CD14-positive monocyte (primary cell): ENCODE data around the gene DLL3. TPM values are rescaled to one million over a fixed set of nuclear protein-coding genes. Genes with fewer than 3 reads are reported as not detected.
A peak's percentile ranks its signal among the peaks of the same experiment; 100 is the strongest.
"Not testable (repeated sequence)": the region's sequence is repeated elsewhere in the genome, so short reads cannot be mapped to it uniquely, and the experiment has no call there.

Experiments
- DNase-seq, 3 donors: peaks; one replicate each; pipeline ENCODE4 v3.0.0-alpha.2; 2011 to 2022
- H2AFZ ChIP-seq: 2 replicates; pipeline ENCODE4 v1.6.0; 2012; ENCODE audit warnings: mild to moderate bottlenecking, low read depth, low read length, inconsistent platforms; ENCODE audit not compliant: insufficient read depth, poor library complexity, severe bottlenecking
- H3K27ac ChIP-seq, 2 donors: 1 replicate in 1 of 2; 2 replicates in 1 of 2; pipeline ENCODE4 v1.5.1; 2012 to 2013; ENCODE audit warnings: low read length in 2 of 2, control low read depth in 1 of 2, inconsistent platforms in 1 of 2, low read depth in 1 of 2, mild to moderate bottlenecking in 1 of 2
- H3K27me3 ChIP-seq, 2 donors: one replicate each; pipeline versions ENCODE4 v1.6.0 to v1.6.1; 2011 to 2013; ENCODE audit warnings: low read length in 2 of 2; ENCODE audit not compliant: control insufficient read depth in 2 of 2, insufficient read depth in 2 of 2
- H3K36me3 ChIP-seq, 2 donors: replicated peaks in 1 of 2; 1 replicate in 1 of 2; 2 replicates in 1 of 2; pipeline versions ENCODE4 v1.5.1 to v1.6.1; 2012 to 2013; ENCODE audit warnings: low read length in 2 of 2, control low read depth in 1 of 2, inconsistent platforms in 1 of 2, mild to moderate bottlenecking in 1 of 2; ENCODE audit not compliant: insufficient read depth in 2 of 2, control insufficient read depth in 1 of 2
- H3K4me1 ChIP-seq, 2 donors: 1 replicate in 1 of 2; 2 replicates in 1 of 2; pipeline versions ENCODE4 v1.5.1 to v1.6.1; 2012 to 2013; ENCODE audit warnings: low read length in 2 of 2, control low read depth in 1 of 2, inconsistent platforms in 1 of 2, mild to moderate bottlenecking in 1 of 2, moderate library complexity in 1 of 2; ENCODE audit not compliant: insufficient read depth in 2 of 2, control insufficient read depth in 1 of 2
- H3K4me2 ChIP-seq: replicated peaks from 2 replicates; pipeline ENCODE3; 2012; ENCODE audit warnings: low read length, moderate library complexity, mild to moderate bottlenecking; ENCODE audit not compliant: poor library complexity, severe bottlenecking; ENCODE audit errors: extremely low read depth
- H3K4me3 ChIP-seq, 3 experiments: fragments of 200-600 bp in 1 of 3; sonication (generic) in 1 of 3; replicated peaks in 1 of 3; 1 replicate in 2 of 3; 2 replicates in 1 of 3; pipeline ENCODE4 v1.5.1; 2011 to 2013; ENCODE audit warnings: low read length in 3 of 3, mild to moderate bottlenecking in 3 of 3, control low read depth in 2 of 3, low read depth in 2 of 3, inconsistent platforms in 1 of 3, moderate library complexity in 1 of 3
- H3K79me2 ChIP-seq: 2 replicates; pipeline ENCODE4 v1.6.0; 2012; ENCODE audit warnings: mild to moderate bottlenecking, control low read depth, inconsistent platforms, low read length, moderate library complexity; ENCODE audit not compliant: insufficient read depth
- H3K9ac ChIP-seq: 2 replicates; pipeline ENCODE4 v1.6.0; 2017; ENCODE audit warnings: low read length, mild to moderate bottlenecking; ENCODE audit not compliant: insufficient read depth, poor library complexity, severe bottlenecking
- H3K9me3 ChIP-seq, 2 donors: replicated peaks in 1 of 2; 1 replicate in 1 of 2; 2 replicates in 1 of 2; pipeline versions ENCODE4 v1.5.1 to v1.6.1; 2012 to 2013; ENCODE audit warnings: low read length in 2 of 2, control low read depth in 1 of 2; ENCODE audit not compliant: control insufficient read depth in 1 of 2, insufficient read depth in 1 of 2
- H4K20me1 ChIP-seq: 2 replicates; pipeline ENCODE4 v1.6.0; 2012; ENCODE audit warnings: mild to moderate bottlenecking, low read length, control low read depth, moderate library complexity; ENCODE audit not compliant: insufficient read depth
- H3K27ac Mint-ChIP-seq, 7 donors: one replicate each; pipeline ENCODE4 v1.8.0; 2020; ENCODE audit warnings: mild to moderate bottlenecking in 7 of 7, mixed read lengths in 7 of 7, moderate library complexity in 6 of 7, inconsistent platforms in 2 of 7
- H3K27me3 Mint-ChIP-seq, 3 donors: one replicate each; pipeline ENCODE4 v1.8.0; 2021 to 2022; ENCODE audit warnings: low read depth in 3 of 3, mild to moderate bottlenecking in 3 of 3, mixed read lengths in 3 of 3, moderate library complexity in 3 of 3, inconsistent platforms in 1 of 3
- H3K36me3 Mint-ChIP-seq, 2 donors: one replicate each; pipeline ENCODE4 v1.8.0; 2020; ENCODE audit warnings: mixed read lengths in 2 of 2, inconsistent platforms in 1 of 2, mild to moderate bottlenecking in 1 of 2
- H3K4me1 Mint-ChIP-seq: one replicate; pipeline ENCODE4 v1.8.0; 2020; ENCODE audit warnings: mild to moderate bottlenecking, mixed read lengths
- H3K4me3 Mint-ChIP-seq, 2 donors: one replicate each; pipeline ENCODE4 v1.8.0; 2020; ENCODE audit warnings: mild to moderate bottlenecking in 2 of 2, mixed read lengths in 2 of 2, moderate library complexity in 1 of 2
- H3K9me3 Mint-ChIP-seq, 7 donors: one replicate each; pipeline ENCODE4 v1.8.0; 2020 to 2022; ENCODE audit warnings: mixed read lengths in 7 of 7, mild to moderate bottlenecking in 6 of 7, moderate library complexity in 6 of 7, inconsistent platforms in 2 of 7
- WGBS: methylation state at CpG from one replicate; pipeline ENCODE4 v1.1.5; 2013; ENCODE audit warnings: missing lambda C conversion rate; ENCODE audit not compliant: insufficient coverage; 5-methylcytosine and 5-hydroxymethylcytosine counted together
- intact Hi-C, 2 donors: fragments of 100-400 bp; cut with micrococcal nuclease; formaldehyde crosslinking; loops; one replicate each; pipeline versions ENCODE4 v1.15.0 to v1.15.1; 2023
- polyA plus RNA-seq, 3 donors: library from polyadenylated mRNA; depleted of rRNA in 1 of 3; unstranded in 2 of 3; stranded (reverse) in 1 of 3; fragments of 300-500 nt in 2 of 3; fragments of >200 nt in 1 of 3; fragmentation: Illumina TruSeq in 2 of 3; gene quantifications; 1 replicate in 2 of 3; 2 replicates in 1 of 3; pipeline ENCODE4 v1.2.3, GENCODE V29; 2012 to 2021
- TF ChIP-seq, protein P1 (sequence below): fragments of 200-600 bp; IDR thresholded peaks from one replicate; pipeline ENCODE4 v1.8.0; 2022; ENCODE audit warnings: antibody characterized with exemption, mild to moderate bottlenecking

The DLL3 gene
- polyA plus RNA-seq, 3 donors = not detected

DNA sequence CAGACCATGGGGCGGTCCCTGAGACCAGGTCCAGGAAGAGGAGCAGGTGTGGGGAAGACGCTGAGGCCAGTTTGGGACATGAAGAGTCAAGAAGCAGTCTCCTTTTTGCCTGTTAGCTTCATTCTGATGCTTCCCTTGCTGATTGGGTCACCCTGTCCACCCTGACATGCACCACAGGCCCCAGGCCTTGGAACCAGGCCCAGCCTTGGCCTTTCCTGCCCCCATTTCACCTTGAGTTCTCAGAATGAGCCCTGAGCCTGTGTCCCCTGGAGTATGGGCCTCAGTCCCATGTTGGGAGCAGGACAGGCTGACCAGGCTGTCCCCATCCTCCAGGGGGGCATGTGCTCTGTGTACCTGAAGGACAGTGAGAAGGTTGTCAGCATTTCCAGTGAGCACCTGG lies 23.0 kb upstream of the DLL3 start:
- Histone ChIP-seq H3K9ac (no peak overlapping the region), H3K4me3 (no peak overlapping the region), H3K27ac (no peak overlapping the region), H3K4me1 (peaks cover 7 to 9% of the 10 kb centered on the region in 2 donors), H4K20me1 (peaks cover 12% of the 10 kb centered on the region), H3K27me3 (no peaks in the 10 kb centered on the region), H2AFZ (no peak overlapping the region), H3K4me2 (no peak overlapping the region), H3K36me3 (peaks cover 54 to 62% of the 10 kb centered on the region in 2 donors), H3K9me3 (no peaks in the 10 kb centered on the region), H3K79me2 (peaks cover under 1% of the 10 kb centered on the region)
- peaks cover 11% of the 10 kb centered on the region for H3K4me1 Mint-ChIP-seq
- peak overlapping the region in 2 of 7 donors; percentile 32 to 77 for H3K27ac Mint-ChIP-seq
- peaks cover 0 to 2% (median 0%) of the 10 kb centered on the region in 3 donors for H3K27me3 Mint-ChIP-seq
- 100% methylated on average over 1 of the region's 2 CpGs for WGBS
- no peak overlapping the region for H3K4me3 Mint-ChIP-seq
- intact Hi-C loops = no loop called here
- peaks cover 53 to 67% of the 10 kb centered on the region in 2 donors for H3K36me3 Mint-ChIP-seq
- DNase-seq = no peak
- H3K9me3 Mint-ChIP-seq = no peaks in the 10 kb centered on the region
- TF ChIP-seq, protein P1, sequence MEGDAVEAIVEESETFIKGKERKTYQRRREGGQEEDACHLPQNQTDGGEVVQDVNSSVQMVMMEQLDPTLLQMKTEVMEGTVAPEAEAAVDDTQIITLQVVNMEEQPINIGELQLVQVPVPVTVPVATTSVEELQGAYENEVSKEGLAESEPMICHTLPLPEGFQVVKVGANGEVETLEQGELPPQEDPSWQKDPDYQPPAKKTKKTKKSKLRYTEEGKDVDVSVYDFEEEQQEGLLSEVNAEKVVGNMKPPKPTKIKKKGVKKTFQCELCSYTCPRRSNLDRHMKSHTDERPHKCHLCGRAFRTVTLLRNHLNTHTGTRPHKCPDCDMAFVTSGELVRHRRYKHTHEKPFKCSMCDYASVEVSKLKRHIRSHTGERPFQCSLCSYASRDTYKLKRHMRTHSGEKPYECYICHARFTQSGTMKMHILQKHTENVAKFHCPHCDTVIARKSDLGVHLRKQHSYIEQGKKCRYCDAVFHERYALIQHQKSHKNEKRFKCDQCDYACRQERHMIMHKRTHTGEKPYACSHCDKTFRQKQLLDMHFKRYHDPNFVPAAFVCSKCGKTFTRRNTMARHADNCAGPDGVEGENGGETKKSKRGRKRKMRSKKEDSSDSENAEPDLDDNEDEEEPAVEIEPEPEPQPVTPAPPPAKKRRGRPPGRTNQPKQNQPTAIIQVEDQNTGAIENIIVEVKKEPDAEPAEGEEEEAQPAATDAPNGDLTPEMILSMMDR = no peak

DNA sequence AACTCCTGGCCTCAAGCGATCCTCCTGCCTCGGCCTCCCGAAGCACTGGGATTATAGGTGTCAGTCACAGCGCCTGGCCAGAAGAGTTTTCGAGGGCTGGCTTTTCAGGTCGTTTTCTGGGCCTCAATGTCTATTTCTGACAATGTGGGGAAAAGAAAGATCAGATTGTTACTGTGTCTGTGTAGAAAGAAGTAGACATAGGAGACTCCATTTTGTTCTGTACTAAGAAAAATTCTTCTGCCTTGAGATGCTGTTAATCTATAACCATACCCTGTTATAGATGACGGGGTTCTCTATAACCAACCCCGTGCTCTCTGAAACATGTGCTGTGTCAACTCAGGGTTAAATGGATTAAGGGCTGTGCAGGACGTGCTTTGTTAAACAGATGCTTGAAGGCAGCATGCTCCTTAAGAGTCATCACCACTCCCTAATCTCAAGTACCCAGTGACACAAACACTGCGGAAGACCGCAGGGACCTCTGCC lies 19.4 kb upstream of the DLL3 start:
- H3K4me2 ChIP-seq = peak overlapping the region; percentile 95
- H3K27me3 ChIP-seq, H3K9ac ChIP-seq, H3K27ac ChIP-seq, intact Hi-C loops, H4K20me1 ChIP-seq, DNase-seq, H3K9me3 Mint-ChIP-seq, H3K27me3 Mint-ChIP-seq, H3K9me3 ChIP-seq: not testable (repeated sequence)
- Mint-ChIP-seq H3K4me1 (peaks cover 22% of the 10 kb centered on the region), H3K4me3 (peak overlapping the region; percentile 87 to 96), H3K36me3 (peaks cover 29 to 42% of the 10 kb centered on the region in 2 donors), H3K27ac (peak overlapping the region; percentile 87 to 98 (median 95))
- H3K79me2 ChIP-seq = peaks cover 15% of the 10 kb centered on the region
- WGBS = 98% methylated on average over 5 of the region's 11 CpGs
- peaks cover 18 to 36% of the 10 kb centered on the region in 2 donors for H3K36me3 ChIP-seq
- peak overlapping the region; percentile 94 for H2AFZ ChIP-seq
- H3K4me3 ChIP-seq = peak overlapping the region in 1 of 3 experiments; percentile 85
- peaks cover 19% of the 10 kb centered on the region in 2 donors for H3K4me1 ChIP-seq
